Measurements from ENCODE around the gene SNAPIN.
"Not testable (repeated sequence)": the region's sequence is repeated elsewhere in the genome, so short reads cannot be mapped to it uniquely, and the experiment has no call there.

SNAPIN gene

DNA sequence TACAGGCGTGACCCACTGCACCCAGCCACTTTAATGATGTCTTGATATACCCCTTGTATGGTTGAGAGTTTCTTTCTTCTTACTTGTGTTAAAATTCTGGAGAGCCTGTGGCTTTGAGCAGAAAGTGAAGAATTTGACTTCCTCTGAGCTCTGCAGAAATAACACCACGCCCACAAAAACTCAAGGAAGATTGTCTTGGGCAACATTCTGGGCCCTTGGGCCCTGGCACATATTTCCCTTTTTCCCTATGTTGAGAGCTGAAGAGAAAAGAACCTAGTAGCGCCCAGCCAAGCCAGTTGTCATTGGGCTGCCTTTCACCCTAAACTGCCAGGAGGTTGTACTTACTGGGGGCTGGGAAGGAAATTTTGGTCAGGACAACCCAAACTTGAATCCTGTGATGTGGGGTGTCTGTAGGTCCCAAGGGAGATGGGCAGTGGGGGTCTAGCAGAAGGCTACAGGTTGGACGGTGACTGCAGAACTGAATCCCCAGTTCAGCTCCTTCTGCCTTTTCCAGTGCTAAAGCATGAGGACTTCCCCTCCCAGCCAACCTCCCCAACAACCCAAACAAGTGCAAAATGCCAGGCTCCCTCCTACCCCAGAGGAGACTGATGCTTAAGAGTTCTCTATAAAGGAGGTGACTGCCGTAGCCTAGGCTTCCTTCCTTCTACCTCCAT is 11.7 kb upstream of the SNAPIN start:
- in situ Hi-C loops (cut with HindIII; ENCODE audit: low sequenced_read_pairs), result no loop called here

DNA sequence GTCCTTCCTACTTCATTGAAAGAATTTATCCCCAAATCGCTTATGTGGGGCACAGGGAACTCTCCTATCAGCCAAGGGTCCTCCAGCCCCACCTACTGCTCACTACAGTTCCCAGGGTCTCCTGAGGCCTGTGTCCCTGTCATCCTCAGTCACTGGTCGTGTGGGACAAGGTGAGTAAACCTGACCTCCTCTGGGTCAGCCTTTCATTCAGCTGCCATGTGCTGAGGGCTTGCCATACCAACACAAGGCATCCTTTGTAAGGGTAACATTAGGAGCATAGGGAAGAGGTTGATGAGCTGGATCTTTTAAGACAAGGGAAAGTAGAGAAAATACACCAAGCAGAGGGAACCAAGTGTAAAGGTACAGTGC is 11.2 kb upstream of the SNAPIN start:
- in situ Hi-C loops (cut with HindIII; ENCODE audit: low sequenced_read_pairs), result no loop called here

DNA sequence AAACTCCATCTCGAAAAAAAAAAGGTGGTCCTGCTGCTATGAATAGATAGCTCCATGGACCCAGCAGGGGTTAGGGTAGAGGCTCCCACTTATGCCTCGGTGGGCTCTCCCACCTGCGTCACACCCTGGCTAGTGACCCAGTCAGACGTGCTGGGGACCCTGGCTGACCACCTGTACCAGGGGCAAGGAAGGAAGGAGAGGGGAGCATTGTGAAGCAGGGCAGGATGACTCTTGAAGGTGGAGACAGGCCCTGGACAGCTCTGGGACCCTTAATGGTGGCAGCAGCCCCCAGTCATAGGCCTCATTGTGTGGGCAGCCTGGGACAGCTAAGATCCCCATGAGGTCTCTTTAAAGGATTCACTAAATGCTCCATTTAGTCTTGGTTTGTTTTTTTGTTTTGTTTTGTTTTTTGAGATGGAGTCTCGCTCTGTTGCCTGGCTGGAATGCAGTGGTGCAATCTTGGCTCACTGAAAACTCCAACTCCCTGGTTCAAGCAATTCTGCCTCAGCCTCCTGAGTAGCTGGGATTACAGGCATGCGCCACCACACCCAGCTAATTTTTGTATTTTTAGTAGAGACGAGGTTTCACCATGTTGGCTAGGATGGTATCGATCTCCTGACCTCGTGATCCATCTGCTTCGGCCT is 10.4 kb upstream of the SNAPIN start:
- in situ Hi-C loops (cut with HindIII; ENCODE audit: low sequenced_read_pairs), result no loop called here

DNA sequence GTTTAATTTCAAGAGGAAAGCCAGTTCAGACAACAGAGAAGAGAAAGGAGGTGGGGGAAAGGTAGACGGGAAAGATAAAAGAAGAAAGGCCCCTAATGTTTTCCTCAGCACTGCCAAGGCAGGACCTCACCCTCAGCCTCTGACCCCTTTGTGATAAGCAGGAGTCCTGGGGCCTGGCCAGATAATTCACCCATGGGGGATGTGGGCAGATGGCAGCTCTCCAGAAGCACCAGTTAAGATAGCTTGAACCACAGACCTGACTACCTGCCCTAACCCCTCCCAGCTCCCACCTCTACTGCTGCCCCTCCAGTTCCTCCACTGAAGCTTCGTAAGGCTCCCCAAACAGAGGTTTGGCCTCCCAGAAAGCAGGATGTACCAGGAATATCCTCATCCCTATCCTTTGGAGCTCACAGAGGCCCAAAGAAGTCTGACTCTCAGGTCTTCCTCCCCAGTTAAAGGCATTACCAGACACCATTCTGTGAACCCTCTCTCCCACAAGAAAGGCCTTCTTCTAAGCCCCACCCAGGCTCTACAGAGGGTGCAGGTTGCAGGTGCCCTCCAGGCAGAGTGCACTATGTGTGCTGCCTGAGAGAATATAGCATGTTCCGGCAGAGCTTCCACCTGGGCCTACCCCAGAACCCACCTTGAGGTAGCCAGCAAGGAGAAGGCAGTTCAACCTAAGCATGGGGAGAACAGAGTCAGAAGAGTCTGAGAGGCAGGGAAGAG is 9.2 kb upstream of the SNAPIN start:
- in situ Hi-C loops (cut with HindIII; ENCODE audit: low sequenced_read_pairs), result no loop called here

DNA sequence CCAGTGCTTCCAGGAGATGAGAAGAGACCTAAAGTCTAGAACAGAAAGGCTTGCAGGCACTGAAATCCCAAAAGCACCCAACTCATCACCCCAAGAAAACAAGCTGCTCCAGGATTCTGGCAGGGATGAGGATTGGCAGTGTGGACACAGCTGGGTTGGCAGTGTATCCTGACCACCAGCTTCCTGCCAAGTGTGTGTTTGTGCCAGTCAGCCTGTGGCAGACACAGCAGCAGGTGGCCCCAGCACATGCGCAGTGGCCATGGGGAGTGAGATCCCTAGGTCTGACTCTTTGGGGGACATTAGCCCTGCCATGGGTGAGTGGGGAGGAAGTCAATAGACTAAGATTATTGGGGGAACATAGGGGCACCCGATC is 8.7 kb upstream of the SNAPIN start:
- in situ Hi-C loops (cut with HindIII; ENCODE audit: low sequenced_read_pairs), result no loop called here

DNA sequence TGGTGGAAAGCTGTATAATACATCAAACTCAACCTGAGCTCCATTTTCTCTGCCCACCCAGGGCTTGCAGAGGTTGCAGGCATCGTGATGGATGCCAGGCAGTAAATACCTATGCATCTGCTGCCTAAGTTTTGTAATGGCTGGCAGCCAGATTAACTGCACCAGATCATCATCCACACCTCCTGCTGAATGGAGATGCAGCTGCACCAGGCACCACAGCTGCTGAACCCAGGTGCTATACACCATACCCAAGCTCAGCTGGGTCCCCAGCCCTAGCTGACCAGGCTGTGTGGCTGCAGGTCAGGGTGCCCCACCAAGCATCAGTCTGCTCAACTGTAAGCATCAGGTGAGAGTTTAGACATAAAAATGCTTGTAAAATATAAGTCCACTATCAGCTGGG is 6.7 kb upstream of the SNAPIN start:
- in situ Hi-C loops (cut with HindIII; ENCODE audit: low sequenced_read_pairs), result no loop called here

DNA sequence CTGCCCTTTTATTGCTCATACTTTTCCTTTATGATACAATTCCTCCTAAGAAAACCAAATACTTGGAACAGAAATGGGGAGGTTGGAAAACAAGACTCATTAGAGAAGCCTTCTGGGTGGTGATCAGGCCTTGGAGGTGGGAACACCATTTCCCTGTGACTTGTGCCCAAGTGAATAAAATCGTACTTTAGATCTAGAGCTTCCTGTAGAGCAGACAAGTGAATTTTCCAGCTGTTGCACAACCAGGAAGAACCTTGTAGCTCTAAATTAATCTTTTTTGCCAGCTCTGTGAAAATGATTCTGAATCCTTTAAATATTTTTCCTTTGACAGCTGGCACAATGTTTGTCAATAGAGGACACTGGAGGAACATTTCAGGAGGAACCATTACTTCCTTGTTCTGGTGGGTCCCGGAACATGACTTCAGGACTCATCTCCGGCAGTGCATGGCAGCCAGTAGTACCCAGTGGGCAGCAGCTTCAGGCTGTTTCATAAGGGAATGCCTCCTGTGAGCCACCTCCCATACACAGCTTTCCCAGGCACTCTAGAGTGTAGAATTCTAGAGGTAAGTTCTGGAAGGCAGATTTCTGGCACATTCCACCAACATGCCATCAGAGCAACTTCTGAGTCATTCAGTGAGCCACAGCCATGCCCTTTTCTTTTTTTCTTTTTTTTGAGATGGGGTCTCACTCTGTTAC is 5.5 kb upstream of the SNAPIN start:
- in situ Hi-C loops (cut with HindIII; ENCODE audit: low sequenced_read_pairs), result no loop called here

DNA sequence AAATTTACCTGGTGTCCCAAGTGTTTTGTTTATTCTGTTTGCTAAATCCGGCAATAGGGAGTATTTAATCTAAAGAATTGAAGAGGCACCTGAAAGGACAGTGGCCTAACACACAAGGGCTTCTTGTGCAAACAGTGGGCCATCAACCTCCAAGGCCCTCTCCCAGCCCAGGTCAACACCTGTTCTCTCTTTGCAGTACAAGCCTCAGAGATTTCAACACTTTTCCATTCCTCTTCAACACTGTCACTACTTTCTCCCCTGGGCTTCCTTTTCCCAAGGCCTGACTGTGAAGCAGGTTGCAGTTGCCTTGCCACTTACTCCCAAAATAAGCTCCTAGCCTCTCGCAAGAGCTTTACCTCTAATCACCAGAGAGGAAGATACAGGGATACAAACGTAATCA is 3.2 kb upstream of the SNAPIN start:
- in situ Hi-C loops (cut with HindIII; ENCODE audit: low sequenced_read_pairs), result no loop called here

DNA sequence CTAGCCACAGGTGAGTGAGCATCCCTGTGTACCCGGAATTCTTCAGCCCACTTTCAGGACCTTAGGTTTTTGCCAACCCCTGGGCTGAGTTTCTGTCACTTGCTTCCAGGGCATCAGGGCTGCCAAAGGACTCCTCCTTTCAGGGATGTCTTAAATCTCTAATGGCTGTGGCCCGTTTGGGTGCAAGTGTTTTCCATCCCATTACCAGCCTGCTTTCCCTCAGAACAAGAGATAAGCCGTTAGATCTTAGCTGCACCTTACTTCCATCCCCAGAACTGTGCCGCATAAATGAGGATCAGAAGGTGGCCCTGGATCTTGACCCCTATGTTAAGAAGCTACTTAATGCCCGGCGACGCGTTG is 652 bp downstream of the SNAPIN start:
- in situ Hi-C loops (cut with HindIII; ENCODE audit: low sequenced_read_pairs), result no loop called here

DNA sequence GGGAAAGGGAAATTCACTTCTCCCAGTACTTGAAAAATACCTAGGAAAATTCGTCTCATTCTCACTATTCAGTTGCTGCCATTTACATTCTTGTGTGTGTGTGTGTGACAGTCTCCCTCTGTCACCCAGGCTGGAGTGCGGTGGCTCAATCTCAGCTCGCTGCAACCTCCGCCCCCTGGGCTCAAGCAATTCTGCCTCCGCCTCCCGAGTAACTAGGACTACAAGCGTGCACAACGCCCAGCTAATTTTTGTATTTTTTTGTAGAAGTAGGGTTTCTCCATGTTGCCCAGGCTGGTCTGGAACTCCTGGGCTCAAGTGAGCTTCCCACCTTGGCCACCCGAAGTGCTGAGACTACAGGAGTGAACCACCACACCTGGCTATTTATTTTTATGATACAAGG is 1.2 kb downstream of the SNAPIN start:
- in situ Hi-C loops (cut with HindIII; ENCODE audit: low sequenced_read_pairs), result no loop called here

DNA sequence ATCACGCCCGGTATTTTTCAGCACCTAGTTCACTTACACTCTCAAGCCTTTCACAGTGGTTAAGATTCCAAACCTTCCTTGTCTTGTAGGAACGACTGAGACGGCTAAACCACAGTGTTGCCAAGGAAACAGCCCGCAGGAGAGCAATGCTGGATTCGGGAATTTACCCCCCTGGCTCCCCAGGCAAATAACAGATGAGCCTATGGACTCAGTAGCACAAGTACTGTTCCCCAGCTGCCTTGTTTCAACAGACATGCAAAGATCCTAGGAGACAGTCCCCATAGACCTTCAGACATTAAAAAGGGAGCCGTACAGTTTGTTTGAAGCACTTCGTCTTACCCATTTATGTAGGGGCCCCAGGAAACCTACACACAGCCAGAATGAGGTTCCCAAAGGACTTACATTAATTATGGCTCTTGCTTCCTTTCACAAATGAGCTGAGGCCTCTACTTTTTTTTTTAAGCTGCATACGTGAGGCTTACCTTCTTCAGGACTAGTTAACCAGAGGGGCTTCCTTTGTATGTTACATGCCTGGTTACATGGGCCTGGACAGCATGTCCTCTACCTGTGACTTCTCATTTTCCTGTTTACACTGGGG is 2.7 kb downstream of the SNAPIN start:
- in situ Hi-C loops (cut with HindIII; ENCODE audit: low sequenced_read_pairs), result no loop called here

DNA sequence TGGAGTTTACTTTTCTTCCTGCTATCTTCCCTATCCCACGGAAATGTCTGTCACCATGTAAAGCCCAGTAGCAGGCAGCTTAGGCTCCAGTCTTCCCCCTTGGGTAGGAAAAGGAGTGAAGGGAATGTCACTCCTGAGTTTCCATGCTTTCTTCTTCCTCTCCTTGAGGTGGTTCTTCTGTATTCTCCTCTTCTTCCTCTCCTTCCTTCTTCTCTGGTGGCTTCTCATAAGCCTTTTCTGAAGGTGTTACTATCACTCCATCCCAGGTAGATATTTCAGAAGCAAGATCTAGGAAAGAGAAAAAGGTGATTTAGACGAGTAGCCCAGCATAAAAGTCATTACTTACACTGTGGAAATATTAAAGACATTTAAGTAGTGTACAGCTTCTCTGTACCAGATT is 3.8 kb downstream of the SNAPIN start:
- in situ Hi-C loops (cut with HindIII; ENCODE audit: low sequenced_read_pairs), result no loop called here

DNA sequence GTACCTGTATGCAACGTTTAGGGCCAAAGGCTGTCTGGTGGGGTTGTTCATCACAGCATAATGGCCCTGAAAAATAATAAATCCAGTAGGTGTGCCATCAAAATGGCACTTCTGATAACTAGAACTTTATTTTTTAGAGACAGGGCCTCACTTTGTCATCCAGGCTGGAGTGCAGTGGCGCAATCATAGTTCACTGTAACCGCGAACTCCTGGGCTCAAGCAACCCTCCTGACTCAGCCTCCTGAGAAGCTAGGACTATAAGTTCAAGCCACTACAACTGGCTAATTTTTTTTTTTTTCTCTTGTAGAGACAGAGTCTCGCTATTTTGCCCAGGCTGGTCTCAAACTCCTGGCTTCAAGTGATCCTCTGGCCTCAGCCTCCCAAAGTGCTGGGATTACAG is 4.7 kb downstream of the SNAPIN start:
- in situ Hi-C loops (cut with HindIII; ENCODE audit: low sequenced_read_pairs), result no loop called here

DNA sequence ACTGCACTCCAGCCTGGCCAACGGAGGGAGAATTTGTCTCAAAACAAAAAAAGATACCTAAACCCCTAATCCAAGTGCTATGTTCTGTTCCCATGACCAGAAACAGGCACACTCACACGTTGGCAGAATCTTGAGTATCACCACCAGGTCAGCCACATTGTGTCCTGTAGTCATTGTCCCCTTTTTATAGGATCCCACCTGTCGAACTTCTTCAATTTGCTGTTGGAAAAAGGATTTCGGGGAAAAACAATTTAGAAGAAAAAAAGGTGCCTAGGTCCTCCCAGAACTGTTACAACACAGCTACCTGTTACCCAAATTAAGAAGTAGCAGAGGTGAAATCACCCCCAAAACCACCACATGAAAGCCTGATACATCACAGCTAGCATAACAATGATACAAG is 8.9 kb downstream of the SNAPIN start:
- in situ Hi-C loops (cut with HindIII; ENCODE audit: low sequenced_read_pairs), result no loop called here

DNA sequence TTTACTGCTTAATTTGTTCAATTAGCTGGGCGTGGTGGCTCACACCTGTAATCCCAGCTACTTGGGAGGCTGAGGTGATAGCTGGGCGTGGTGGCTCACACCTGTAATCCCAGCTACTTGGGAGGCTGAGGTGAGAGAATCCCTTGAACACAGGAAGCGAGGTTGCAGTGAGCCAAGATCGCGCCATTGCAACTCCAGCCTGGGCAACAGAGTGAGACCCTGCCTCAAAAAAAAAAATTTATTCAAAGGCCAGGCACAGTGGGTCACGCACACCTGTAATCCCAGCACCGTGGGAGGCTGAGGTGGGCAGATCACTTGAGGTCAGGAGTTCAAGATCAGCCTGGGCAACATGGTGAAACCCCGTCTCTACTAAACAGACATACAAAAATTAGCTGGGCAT is 10.2 kb downstream of the SNAPIN start:
- in situ Hi-C loops (cut with HindIII; ENCODE audit: low sequenced_read_pairs), result not testable (repeated sequence)

DNA sequence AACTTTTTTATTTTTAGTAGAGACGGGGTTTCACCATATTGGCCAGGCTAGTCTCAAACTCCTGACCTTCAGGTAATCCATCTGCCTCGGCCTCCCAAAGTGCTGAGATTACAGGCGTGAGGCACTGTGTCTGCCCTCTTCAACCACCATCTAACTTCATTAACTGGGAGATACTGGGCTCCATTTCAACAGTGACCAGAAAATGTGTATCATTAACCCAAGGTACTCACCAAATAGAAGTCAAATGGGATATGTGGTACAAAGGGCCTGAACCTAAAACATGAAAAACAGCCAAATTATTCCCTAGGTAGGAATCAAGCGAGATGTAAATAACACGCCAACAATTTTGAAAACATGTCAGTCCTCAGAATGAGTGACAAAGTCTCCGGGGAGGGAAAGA is 11.1 kb downstream of the SNAPIN start:
- in situ Hi-C loops (cut with HindIII; ENCODE audit: low sequenced_read_pairs), result no loop called here

DNA sequence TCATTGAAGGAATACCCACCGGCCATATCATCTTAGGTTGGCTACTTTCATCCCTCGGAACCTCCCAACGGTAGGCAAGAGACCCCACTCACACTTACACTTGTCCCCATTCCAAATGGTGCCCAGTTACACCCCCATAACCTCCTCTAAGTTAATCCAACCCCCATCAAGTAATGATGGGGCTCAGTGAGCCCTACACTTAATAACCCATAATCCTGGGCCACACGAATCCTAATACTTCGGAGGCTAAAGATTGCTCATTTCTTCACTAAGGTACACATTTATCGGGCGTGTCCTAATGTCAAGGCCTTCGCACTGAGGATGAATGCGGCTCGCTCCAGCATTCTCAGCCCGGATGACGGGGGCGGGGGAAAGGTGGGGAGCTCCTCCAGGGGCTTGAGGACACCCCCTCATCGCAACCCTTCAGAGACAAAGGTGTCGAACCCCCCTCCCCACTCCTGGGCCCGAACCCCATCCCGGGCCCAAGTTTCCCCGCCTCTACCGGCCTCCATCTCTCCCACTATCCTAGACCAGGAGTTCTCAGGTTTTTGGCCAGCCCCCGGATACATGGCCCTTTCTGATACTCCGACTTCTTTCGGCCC is 11.9 kb downstream of the SNAPIN start:
- in situ Hi-C loops (cut with HindIII; ENCODE audit: low sequenced_read_pairs), result no loop called here

DNA sequence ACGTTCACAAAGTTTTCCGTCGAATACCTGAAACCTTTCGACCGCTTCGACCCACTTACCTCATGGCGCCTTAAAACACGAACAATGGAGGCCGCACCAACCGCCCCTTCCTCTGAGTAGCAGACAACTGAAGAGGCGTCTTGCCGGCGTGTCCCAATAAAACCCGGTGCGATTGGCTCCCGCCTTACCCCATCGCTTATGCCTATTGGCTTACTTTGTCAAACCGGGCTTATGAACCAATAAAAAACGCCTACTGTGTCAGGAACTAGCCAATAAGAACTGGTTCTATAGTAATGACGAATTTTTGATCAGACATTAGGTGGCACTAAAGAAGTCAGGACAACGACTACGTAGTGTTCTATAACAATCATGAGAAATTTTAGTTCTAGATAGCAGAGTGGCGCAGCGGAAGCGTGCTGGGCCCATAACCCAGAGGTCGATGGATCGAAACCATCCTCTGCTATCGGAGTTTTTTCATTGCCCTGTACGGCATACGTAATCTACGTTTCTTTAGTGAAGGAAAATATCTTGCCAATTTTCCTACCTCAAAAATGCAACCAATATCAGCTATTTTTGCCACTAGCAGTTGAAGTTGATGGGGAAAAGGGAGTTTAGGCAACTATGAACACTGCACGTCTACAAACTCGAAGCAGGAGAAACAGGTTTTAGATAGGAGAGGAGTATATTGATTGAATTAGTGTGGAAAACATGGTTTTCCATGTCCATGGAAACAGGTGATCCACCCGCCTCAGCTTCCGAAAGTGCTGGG is 12.5 kb downstream of the SNAPIN start, which contains the start of gene ILF2:
Gene ILF2, minus strand, starts transcription at position 135 of the 769 bp plus-strand sequence. Its CDS starts 71 bp downstream, at position 64.
- in situ Hi-C loops (cut with HindIII; ENCODE audit: low sequenced_read_pairs), result no loop called here

DNA sequence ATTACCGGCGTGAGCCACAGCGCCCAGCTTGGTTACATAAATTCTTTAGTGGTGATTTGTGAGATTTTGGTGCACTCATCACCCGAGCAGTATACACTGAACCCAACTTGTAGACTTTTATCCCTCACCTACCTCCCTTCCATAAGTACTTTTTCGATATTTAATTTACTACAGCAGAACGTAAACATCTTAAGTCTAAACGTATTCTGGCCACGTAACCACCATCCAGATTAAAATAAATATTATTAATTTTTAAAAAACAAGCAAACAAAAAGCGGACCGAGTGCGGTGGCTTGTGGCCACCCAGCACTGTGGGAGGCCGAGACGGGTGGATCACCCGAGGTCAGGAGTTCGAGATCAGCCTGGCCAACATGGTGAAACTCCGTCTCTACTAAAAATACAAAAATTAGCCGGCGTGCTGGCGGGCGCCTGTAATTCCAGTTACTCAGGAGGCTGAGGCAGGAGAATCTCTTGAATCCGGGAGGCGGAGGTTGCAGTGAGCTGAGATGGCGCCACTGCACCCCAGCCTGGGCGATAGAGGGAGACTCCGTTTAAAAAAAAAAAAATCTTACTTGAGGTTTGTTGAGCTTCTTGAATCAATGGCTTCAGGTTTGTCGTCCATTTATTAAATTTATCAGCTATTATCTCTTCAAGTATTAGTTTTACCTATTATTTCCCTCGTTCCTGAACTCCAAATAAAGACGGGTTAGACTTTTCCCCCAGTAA is 13.3 kb downstream of the SNAPIN start:
- in situ Hi-C loops (cut with HindIII; ENCODE audit: low sequenced_read_pairs), result not testable (repeated sequence)

DNA sequence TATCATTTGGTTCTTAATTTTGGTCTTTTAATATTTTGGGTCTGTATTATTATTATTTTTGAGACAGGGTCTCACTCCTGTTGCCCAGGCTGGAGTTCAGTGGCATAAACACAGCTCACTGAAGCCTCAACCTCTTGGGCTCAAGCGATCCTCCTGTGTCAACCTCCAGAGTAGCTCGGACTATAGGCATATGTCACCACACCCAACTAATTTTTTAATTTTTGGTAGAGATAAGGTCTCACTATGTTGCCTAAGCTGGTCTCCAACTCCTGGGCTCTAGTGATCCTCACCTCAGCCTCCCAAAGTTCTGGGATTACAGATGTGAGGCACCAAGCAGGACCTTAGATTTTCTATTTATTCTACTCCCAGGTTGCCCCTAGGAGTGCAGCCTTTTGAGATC is 15.0 kb downstream of the SNAPIN start:
- in situ Hi-C loops (cut with HindIII; ENCODE audit: low sequenced_read_pairs), result no loop called here
